ENCODE results near the gene GAPT. TPM values are rescaled to one million over a fixed set of nuclear protein-coding genes. Genes with fewer than 3 reads are reported as not detected.
A peak's percentile ranks its signal among the peaks of the same experiment; 100 is the strongest.

GAPT gene
- total RNA-seq, 1 donor from 2014 or later, result not detected

GRCh38 chr5:58457050-58457449, 34.2 kb upstream of the GAPT start:
- Mint-ChIP-seq H3K27ac (ENCODE audit: unreplicated experiment) (no peak overlapping the region), H3K9me3 (ENCODE audit: unreplicated experiment) (no peaks in the 10 kb centered on the region), H3K27me3 (ENCODE audit: unreplicated experiment) (no peaks in the 10 kb centered on the region), H3K36me3 (ENCODE audit: unreplicated experiment) (peaks cover 60% of the 10 kb centered on the region), H3K4me1 (ENCODE audit: unreplicated experiment) (peaks cover 64% of the 10 kb centered on the region), H3K4me3 (ENCODE audit: unreplicated experiment) (peak overlapping the region; percentile 88)
- TF ChIP-seq CTCF (IDR thresholded peaks at IDR 0.05), result no peak
- DNase-seq (ENCODE audit: extremely low spot score, unreplicated experiment), result no peak

- H3K4me3 Mint-ChIP-seq (ENCODE audit: unreplicated experiment), result peak overlapping the region; percentile 88
- H3K9me3 Mint-ChIP-seq (ENCODE audit: unreplicated experiment), result no peaks in the 10 kb centered on the region
- H3K27me3 Mint-ChIP-seq (ENCODE audit: unreplicated experiment), result no peaks in the 10 kb centered on the region
- no peak overlapping the region for H3K27ac Mint-ChIP-seq (ENCODE audit: unreplicated experiment)
- no peak for DNase-seq (ENCODE audit: extremely low spot score, unreplicated experiment)
- no peak for TF ChIP-seq CTCF (IDR thresholded peaks at IDR 0.05)
- H3K4me1 Mint-ChIP-seq (ENCODE audit: unreplicated experiment), result peaks cover 57% of the 10 kb centered on the region
- peaks cover 49% of the 10 kb centered on the region for H3K36me3 Mint-ChIP-seq (ENCODE audit: unreplicated experiment)
Observed at GRCh38 chr5:58458141-58458742, 33.0 kb upstream of the GAPT start.

DNA sequence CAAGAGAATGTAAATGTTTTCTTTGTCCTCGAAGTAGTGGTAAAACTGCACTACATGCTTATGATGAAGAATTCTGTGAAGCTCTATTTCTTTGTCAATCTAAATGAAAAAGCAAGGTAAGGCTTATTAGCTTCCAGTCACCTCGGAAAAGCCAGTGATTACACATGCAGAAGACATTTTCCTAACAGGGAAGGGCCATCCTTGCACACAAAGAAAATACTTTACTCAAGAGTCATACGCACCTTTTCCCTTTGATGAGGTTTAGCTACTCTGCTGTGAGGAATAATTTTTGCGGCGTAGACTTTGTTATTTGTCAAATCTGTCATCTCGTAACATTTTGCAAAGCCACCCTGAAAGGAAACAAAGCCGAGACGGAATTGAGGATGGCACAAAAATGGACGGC, 32.5 kb upstream of the GAPT start:
- no peak for DNase-seq (ENCODE audit: extremely low spot score, unreplicated experiment)
- Mint-ChIP-seq H3K27ac (ENCODE audit: unreplicated experiment) (peak overlapping the region; percentile 77), H3K9me3 (ENCODE audit: unreplicated experiment) (no peaks in the 10 kb centered on the region), H3K36me3 (ENCODE audit: unreplicated experiment) (peaks cover 44% of the 10 kb centered on the region), H3K4me1 (ENCODE audit: unreplicated experiment) (peaks cover 52% of the 10 kb centered on the region), H3K4me3 (ENCODE audit: unreplicated experiment) (peak overlapping the region; percentile 88), H3K27me3 (ENCODE audit: unreplicated experiment) (no peaks in the 10 kb centered on the region)
- TF ChIP-seq CTCF (IDR thresholded peaks at IDR 0.05), result no peak

DNA sequence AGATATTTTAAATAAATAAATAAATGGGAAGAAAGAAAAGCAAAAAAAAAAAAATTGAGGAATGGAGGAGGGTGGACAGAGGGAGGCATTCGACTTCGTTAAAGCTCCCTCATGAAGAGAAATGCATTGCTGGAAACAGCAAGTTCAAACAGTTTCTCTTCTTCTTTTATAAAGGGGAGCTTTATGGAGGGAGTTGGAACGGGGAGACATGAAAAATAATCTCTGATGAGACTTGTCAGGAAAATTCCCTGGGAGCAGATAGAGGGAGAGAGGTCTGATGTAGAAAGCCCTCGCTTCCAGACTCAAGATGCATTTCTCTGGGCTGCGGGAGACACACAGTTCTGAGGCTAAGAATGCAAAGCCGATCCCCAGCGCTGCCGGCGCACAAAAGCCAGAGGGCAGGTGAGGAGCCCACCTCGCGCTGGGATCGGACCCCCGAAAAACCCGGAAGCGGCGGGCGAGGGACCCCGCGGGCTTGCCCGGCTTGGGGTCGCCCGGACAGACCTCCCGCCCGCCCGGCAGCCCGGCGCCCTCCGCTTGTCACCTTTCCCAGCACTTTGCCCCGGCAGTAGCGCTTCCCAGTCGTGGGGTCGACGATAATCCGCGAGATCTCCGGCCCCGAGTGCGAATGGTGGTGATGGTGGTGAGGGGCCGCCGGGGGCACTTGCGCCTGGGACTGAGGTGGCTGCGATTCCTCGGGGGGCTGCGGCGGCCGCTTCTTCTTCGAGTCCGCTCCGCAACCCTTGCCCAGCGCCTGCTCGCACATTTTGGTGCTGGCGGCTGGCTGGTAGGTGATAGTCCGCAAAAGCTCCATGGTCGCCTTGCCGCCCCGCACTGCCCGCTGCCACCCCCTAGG, 31.9 kb upstream of the GAPT start:
- peaks cover 38% of the 10 kb centered on the region for H3K36me3 Mint-ChIP-seq (ENCODE audit: unreplicated experiment)
- H3K4me3 Mint-ChIP-seq (ENCODE audit: unreplicated experiment), result peak overlapping the region; percentile 88
- no peaks in the 10 kb centered on the region for H3K9me3 Mint-ChIP-seq (ENCODE audit: unreplicated experiment)
- H3K4me1 Mint-ChIP-seq (ENCODE audit: unreplicated experiment), result peaks cover 45% of the 10 kb centered on the region
- TF ChIP-seq CTCF (IDR thresholded peaks at IDR 0.05), result no peak
- no peaks in the 10 kb centered on the region for H3K27me3 Mint-ChIP-seq (ENCODE audit: unreplicated experiment)
- peak overlapping the region; percentile 85 for H3K27ac Mint-ChIP-seq (ENCODE audit: unreplicated experiment)
- DNase-seq (ENCODE audit: extremely low spot score, unreplicated experiment), result peak; percentile 86
